ENCODE data around the gene APLP2.

- TF ChIP-seq ELK4 (CRISPR knock-in tag; IDR thresholded peaks at IDR 0.05; ENCODE audit: borderline replicate concordance) (no peak), CTCF (CRISPR knock-in tag; IDR thresholded peaks at IDR 0.05) (no peak)
Observed at GRCh38 chr11:130141561-130142341, 72.1 kb downstream of the APLP2 start.

Data from HepG2 (cell line).